Kidney tubule cell (primary cell): ENCODE data around the gene MAST1.
A peak's percentile ranks its signal among the peaks of the same experiment; 100 is the strongest.
"Not testable (repeated sequence)": the region's sequence is repeated elsewhere in the genome, so short reads cannot be mapped to it uniquely, and the experiment has no call there.

Source experiments
- DNase-seq: peaks from one replicate; pipeline ENCODE4 v3.0.0-alpha.2; 2018; ENCODE audit warnings: low spot score

The MAST1 gene

DNA sequence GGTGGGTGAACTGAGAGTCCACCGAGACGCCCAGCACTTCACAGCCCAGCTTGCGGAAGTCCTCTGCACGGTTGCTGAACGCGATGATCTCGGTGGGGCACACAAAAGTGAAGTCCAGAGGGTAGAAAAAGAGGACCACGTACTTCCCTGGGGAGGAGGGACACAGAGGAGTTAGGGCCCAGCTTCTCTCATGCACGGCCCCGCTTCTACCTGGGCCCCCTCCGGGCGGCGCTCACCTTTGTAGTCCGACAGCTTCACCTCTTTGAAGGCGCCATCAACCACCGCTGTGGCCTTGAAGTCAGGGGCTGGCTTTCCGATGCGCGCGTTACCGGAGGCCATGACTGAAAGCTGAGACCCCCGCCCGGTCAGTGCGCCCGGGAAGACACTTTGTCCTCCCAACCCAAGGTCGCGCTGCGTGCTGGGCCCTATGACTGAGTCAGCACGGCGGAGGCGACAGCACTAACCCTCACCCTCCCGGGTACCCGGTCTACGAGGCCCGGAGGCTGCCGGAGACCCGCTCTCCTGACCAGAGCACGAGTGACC lies 37.3 kb upstream of the MAST1 start:
- peak; percentile 20 for DNase-seq

DNA sequence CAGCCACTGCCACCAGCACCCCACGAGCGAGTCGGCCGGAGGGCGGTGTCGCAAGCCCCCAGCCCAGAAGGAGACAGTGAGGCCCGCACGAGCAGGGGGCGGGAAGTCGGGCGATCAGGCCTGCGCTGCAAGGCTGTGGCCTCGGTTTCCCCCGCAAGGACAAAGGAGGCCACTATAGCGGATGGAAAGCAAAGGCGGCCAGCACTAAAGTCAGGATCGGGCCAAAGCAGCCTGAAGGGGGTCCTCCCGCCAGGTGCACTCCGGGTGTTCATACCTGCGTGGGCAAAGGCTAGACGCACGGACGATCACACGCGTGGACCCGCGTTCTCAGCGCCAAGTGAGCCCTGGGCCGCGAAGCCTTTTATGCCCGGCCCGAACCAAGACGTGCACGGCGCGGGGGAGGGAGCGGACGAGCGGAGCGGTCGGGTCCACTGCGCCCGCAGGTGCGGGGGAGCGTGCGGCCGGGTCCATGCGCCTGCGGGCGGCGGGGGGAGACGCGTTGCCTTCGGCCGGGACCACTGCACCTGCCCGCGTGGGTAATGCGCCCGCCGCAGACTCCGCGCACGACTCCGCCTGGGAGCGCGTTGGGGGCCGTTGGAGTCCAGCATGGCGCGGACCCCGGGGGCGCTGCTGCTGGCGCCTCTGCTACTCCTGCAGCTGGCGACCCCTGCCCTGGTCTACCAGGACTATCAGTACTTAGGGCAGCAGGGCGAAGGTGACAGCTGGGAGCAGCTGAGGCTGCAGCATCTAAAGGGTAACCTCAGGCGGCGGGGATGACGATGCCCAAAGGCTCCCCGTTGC lies 36.6 kb upstream of the MAST1 start, which contains the start of the genes PRDX2 and THSD8:
TSS of gene PRDX2 (minus strand) at position 335 of the 801 bp plus-strand sequence. CDS start 539 bp downstream, outside the sequence.
TSS of gene THSD8 (plus strand) at position 604 of the 801 bp plus-strand sequence. CDS start at position 607, 3 bp downstream.
- DNase-seq, result peak; percentile 75

DNA sequence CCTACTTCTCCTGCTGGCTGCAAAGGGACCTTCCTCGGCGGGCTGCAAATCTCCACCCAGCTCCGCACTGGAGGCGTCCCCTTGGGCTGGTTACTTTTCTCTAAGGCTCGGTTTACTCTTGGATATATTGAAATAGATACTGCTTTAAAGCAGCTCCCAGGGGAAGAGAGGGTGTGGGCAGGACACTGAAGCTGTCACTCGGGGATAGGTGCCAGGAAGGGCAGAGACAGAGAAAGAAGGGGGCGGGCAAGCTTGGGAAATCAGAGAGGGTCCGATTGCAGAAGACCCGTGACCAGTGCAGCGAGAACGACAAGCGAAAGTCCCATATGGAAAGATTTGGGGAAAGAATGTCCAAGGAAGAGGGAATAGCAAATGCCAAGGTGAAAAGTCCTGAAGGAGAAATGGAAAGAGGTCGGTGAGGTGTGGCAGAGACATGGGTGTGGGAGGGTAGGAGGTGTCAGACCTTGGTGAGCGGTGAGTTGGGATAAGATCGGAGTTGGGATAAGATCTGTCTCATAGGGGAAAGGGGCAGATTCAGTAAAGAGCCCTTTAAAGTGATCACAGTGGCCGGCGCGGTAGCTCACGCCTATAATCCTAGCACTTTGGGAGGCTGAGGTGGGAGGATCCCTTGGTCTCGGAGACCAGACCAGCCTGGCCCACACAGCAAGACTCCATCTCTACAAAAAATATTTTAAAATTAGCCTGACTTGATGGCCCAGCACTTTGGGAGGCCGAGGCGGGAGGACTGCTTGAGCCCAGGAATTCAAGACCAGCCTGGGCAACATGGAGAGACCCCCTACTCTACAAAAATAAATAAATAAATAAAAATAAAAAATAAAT lies 35.8 kb upstream of the MAST1 start:
- DNase-seq, result no peak

DNA sequence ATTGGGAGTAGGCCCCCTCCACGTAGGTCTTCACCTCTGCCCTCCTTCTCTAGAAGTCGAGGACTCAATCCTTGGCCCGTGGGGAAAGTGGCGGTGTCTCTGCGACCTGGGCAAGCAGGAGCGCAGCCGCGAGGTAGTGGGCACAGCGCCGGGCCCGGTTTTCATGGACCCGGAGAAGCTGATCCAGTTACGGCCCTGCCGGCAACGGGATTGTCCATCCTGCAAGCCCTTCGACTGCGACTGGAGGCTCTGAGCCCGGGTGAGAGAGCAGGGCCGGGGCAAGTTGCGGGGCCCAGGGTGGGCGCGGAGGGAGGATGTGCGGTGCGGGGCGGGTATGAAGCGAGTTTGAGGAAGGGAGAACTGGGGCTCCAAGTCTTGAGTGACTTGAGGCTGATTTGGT lies 34.3 kb upstream of the MAST1 start:
- no peak for DNase-seq

DNA sequence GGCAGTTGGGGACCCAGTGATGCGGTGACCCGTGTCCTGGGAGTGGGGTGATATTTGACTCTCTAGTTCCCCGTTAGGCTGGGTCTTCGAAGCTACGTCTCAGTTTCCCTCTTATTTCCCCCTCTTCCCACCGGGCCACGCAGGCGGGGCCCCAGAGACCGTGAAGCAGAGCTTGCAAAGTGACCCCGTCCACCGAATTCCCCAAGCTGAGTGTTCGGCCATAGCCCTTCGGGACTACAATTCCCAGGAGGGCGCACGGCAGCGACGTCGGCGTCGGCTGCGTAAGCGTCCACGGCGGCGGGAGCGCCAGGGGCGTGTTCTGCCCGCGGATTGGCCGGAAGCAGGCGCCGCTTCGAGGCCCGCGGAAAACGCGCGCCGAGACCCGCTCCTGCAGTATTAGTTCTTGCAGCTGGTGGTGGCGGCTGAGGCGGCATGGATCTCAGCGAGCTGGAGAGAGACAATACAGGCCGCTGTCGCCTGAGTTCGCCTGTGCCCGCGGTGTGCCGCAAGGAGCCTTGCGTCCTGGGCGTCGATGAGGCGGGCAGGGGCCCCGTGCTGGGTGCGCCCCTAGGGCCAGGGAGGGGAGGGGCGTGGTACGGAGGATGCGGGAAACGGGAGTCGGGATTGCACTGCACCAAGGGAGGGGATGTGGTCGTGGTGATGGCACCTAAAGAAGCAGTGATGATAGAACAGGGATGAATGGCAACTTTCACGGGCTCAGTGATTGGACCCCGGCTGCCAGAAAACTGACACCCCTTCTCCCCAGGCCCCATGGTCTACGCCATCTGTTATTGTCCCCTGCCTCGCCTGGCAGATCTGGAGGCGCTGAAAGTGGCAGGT lies 31.9 kb upstream of the MAST1 start, which contains the start of gene RNASEH2A:
TSS of gene RNASEH2A (plus strand) at position 343 of the 840 bp plus-strand sequence. CDS start at position 433, 90 bp downstream.
- DNase-seq, result peak; percentile 91

DNA sequence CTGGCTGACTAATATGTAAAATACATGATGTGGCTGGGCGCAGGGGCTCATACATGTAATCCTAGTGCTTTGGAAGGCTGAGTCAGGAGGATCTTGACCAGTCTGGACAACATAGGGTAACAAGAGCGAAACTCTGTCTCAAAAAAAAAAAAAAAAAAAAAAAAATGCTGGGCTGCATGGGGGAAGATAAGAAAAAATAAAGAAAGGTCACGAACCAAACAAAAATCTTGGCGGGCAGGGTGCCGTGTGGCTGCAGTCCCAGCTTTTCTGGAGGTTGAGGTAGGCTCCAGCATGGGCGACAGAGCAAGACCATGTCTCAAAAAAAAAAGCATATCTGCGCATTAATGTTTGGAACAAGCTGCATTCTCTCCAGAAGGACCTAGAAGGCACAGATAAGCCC lies 23.2 kb upstream of the MAST1 start:
- no peak for DNase-seq

DNA sequence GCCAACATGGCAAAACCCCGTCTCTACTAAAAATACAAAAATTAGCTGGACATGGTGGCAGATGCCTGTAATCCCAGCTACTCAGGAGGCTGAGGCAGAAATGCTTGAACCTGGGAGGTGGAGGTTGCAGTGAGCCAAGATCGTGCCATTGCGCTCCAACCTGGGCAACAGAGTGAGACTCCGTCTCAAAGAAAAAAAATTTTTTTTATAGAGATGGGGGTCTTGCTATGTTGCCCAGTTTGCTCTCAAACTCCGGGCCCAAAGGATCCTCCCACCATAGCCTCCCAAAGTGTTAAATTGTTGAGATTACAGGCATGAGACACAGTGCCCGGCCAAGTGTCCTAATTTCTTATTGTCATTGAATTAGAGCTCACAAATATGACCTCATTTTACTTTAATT lies 21.1 kb upstream of the MAST1 start:
- not testable (repeated sequence) for DNase-seq

DNA sequence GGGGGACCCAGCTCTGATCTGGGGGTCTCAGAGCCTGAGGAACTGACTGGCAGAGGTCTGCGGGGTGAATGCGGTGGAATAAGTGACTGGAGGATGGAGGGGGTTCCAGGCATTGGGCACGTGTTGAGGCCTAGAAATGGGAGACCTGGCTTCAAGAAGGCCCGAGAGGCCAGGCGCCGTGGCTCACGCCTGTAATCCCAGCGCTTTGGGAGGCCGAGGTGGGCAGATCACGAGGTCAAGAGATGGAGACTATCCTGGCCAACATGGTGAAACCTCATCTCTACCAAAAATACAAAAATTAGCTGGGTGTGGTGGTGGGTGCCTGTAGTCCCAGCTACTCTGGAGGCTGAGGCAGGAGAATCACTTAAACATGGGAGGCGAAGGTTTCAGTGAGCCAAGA lies 20.5 kb upstream of the MAST1 start:
- not testable (repeated sequence) for DNase-seq

DNA sequence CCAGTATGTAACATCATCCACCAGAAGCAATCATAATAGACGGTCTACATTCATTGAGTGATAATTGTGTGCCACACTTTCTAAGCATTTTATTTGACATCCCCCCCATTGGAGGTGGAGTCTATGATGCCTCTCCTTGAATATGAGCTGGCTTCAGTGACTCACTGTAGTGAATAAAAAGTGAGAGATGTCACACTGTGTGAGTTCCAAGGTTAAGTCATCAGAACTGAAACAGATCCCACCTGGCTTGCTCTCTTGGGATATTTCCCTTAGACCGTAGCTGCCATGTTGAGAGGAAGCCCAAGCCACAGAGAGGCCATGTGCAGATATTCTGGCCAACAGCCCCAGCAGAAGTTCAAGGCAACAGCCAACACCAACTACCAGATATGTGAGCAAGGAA lies 16.6 kb upstream of the MAST1 start:
- peak; percentile 51 for DNase-seq

DNA sequence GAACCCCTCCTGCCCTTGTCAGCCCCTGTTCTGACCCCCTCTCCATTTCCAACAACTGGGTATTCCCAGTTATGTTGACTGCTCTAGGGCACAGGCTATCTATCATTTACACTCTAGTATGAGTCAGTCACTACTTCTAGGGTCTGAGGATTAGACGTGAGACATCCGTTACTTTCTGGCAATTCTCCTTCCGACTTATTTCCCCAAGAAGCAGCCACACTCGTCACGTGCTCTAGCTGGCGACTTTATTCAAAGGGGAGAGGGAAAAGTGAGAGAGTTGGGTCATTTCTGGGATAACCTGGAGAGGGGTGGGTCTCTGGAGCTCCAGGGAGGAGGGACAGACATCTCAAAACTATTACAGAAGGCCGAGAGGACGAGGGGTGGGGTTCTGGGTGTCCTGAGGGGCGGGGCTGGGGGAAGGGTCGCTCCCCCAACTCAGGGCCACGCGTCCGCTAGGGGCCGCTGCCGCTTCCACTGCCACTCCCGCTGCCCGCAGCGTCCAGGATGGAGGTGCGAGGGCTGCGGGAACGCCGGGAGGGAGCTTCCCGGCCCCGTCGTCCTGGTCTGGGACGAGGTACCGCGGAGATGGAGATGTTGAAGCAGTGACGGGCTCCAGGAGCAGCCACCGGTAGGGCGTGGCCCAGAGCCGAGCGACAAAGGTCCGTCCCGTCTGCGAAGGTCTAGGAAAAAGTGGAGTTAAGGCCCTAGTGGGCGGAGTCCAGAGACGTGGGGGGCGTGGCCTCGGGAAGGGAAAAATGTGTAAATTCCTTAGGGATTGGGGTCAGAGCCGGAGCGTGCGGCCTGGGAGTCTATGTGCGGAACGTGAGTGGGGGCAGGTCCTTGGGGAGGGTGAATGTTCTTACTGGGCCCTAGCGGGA lies 12.8 kb upstream of the MAST1 start:
- DNase-seq, result no peak

DNA sequence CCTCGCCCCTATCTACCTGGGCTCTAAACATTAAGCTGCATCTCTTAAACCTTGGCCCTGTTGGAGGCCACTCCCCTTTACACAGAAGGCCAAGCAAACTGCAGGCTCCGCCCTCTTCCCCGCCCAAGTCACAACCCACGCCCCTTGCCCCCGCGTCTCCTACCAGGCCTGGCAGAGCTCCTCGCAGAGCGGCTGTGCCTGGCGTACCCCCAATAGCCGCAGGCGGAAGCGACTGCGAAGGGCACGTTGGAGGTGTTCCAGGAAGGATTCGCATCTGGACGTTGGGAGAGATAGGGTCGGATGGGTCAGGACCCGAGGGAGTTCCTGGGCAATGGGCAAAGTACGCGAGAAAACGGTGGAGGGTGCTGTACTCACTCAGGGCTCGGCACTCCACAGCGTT lies 9.8 kb upstream of the MAST1 start:
- no peak for DNase-seq

DNA sequence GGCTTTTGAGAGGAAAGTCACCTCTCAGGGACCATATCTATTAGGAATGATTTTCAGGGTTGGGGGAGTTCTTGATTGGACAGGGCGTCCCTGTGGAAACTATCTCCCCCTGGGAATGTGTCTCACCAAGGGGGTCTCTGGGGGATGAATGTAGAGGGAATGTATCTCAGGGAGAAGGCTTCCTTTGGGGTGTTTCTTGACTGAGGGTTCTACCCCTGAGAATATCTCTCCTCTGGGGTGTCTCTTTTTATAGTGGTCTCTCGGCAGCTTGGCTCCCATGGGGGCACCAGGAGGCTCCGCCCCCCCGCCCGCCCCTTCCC lies 4.9 kb upstream of the MAST1 start:
- DNase-seq, result no peak

DNA sequence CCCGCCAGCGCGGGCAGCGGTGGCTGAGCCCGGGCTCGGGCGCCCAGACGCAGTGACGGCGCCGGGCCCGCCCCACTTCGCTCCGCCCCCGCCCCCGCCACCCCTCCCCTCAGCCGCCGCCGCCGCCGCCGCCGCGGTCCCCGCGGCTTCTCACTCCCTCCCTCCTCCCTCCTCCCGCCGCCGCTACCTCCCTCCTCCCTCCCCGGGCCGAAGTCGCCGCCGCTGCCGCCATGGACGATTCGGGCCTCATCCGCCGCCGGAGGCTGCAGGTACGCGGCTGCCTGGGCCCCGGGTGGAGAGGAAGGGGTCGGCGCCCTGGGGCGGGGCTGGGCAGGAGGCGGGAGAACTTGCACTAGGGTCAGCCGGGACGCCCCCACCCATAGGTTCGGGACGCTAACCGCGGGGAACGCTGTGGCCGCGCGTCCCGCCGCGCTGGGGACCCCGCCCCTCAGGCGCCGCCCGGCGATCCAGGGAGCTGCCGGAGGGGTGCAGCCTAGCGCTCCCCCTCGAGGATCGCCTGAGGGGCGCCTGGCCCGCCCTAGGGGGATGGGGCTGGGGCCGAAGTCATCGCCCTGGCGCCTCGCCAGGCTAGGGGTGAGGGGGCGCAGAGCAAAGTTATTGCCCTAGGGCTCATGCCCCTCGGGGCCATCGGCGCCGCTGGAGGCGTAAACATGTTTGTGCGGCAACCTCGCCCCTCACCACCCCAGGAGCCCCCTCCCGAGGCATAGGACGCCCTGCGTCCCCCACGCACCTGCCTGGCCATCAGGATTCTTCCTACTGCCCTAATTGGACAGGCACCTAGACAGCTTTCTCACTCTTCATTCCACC lies 4.4 kb upstream of the MAST1 start:
- peak; percentile 22 for DNase-seq

DNA sequence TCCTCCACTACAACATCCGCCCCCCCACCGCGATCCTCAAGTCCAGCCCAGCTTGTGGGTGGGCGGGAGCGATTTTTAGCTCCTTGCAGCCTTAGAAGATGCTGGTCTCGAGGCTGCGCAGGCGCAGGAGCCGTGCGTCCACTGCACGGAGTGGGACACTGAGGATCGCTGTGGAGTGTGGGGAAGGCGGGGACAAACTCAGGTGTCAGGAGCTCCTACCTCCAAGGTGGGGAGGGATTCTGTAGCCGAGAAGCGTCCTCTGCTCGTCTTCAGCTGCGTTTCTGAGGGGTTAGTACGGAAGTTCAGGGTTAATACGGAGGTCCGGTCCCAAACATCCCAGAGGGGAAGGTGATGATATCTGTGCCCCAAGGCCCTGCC lies 3.8 kb upstream of the MAST1 start, which contains the start of gene RTBDN:
TSS of gene RTBDN (minus strand) at position 14 of the 378 bp plus-strand sequence. CDS start 4,600 bp downstream, outside the sequence.
- no peak for DNase-seq

DNA sequence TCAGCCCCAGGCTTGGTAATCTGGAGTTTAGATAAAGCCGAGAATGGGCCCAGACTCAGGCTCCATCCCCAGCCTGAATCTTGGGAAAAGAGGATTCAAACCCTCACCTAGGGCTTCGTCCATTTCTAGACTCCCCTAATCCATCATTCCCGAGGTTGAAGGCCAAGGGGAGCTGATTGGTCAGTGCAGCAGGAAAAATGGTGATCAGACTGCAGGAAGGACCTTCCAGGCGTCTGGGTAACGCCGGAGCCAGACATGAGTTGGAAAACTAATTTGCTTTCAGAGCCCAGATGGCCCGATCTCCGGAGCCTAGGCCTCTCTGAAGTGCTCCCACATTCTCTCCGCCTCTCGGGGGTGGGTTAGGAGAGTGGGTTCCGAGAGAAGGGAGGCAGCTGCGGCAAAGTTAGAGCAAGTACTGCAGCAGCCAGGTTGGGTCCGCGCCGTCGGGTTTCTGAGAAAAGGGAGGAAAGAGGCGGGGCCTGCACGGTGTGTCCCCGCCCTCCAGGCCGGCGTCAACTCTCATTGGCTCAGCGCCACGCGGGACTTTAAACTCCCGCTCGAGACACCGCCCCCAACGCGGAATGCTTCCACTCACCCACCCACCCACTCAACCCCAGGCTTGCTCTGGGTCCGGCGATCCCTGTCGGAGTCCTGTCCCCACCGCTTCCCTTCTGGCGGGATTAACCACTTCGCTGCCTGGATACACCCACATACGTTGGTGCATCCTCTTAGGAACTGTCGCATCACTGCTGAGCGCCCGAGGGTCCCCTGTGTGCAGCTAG lies 3.1 kb upstream of the MAST1 start:
- DNase-seq, result no peak

DNA sequence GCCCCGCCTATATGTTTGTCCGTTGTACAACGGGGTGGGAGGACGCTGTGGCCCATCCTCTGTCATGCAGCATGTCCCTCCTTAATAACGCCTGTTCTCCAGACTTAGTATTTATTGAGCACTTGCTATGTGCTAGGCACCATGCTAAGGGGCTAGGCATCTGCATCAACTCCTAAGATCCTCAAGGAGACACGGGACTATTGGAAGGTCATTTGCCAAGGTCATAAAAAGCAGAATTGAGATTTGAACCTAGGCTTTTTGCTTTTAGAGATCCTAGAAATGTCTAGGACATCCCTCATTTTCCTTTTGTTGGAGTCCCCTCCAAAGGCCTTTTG lies 1.8 kb upstream of the MAST1 start:
- DNase-seq, result no peak

DNA sequence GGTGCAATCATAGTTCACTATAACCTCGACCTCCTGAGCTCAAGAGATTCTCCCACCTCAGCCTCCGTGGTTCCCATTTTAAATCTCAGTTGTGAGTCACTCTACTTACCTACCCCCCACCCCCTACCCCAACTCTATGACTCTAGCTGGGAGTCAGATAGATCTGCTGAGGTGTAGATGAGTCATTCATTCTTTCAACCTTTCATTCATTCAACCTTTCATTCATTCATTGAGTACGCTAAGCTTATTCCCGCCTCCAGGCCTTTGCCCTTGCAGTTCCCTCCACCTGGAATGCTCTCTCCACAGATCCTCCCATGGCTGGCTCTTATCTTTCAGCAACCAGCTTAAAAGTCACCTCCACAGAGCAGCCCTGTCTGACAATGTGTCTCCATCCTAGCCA lies 1.1 kb upstream of the MAST1 start:
- peak; percentile 58 for DNase-seq

DNA sequence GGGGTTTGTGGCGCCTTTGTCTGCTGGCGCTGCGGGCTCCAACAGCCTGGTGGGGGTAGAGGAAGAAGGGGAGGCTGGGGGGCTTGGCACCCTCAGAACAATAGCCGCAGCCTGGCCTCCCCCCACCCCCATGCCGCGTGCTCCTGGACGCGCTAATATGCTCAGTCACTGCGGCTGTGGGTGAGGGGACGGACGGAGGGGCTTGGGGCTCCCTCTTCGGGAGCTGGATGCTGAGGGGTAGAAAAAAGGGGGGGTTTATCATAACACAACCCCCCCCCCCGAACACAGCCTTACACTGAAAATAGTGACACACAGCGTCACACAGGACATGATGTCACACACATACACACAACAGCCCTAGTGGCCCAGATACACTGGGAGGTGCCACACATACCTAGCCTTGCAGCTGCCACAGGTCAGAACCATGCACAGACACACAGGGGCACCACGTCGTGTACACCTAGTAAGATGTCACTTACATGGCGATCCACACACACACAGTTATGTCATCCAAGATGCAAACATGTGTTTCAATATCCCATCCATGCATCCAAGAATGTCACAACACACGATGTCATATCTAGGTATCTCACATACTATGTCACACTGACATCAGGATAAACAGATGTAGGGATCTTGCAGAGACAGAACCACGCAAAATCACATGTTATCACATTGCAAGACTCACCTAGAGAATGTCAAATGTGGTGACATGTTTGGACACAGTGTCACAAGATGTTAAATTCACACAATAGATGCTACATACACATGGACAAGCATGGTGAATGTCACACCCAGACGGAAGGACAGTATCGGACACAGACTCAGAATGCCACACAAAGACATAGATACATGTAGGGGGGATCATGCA lies 806 bp downstream of the MAST1 start:
- DNase-seq, result no peak
